K562 (cell line): ENCODE data around the gene INSL3.

ENCODE experiments used
- NFRKB ChIP-seq: fragments of 450-650 bp; IDR thresholded peaks from 2 replicates; pipeline ENCODE4 v1.6.1; 2016; ENCODE audit warnings: low read depth
- TF ChIP-seq, protein P1 (sequence below), 3 experiments: IDR thresholded peaks in 2 of 3; conservative IDR thresholded peaks in 1 of 3; 2 replicates each; pipeline ENCODE4 v1.5.1; 2011 to 2012; ENCODE audit warnings: low read length in 3 of 3, mild to moderate bottlenecking in 3 of 3, control low read depth in 2 of 3, improper control_type of control experiment in 1 of 3, inconsistent platforms in 1 of 3, low read depth in 1 of 3, mixed read lengths in 1 of 3, moderate library complexity in 1 of 3; ENCODE audit not compliant: insufficient read depth in 2 of 3
- TF ChIP-seq, protein P2 (sequence below): fragments of 250-450 bp; sonication (Bioruptor Pico); IDR thresholded peaks from 2 replicates; pipeline ENCODE4 v1.9.0; 2021; ENCODE audit warnings: mild to moderate bottlenecking, inconsistent platforms

DNA sequence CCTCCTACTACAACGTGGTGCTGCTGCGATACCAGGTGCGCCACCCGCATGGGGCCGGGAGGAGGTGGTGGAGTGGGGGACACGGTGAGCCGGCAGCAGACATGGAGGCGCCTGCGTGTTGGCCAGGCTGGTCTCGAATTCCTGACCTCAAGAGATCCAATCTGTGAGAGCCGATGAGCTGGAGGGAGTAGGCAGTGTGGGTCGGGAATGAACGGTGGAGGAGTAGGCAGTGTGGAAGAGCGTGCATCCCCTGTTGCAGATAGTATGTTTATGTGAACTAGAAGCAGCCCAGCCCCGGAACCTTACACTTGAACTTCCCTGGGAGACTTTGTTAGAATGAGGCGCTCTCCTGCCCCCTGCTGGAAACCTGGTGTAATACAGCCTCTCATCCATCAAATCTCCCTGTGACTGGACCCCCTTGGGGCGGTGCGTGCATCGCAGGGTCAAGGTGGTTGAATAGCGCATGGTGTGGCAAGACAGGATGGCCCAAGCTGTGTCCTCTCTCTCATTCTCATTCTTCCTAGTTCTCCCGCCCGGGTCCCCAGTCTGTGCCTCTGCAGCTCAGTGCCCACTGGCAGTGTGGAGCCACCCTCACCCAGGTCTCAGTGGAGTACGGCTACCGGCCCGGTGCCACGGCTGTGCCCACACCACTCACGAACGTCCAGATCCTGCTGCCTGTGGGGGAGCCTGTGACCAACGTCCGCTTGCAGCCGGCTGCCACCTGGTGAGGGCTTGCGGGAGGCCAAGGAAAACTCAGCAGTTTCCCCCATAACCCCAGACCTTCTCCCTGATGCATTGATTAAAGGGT lies 36.9 kb downstream of the INSL3 start:
- TF ChIP-seq, protein P1, sequence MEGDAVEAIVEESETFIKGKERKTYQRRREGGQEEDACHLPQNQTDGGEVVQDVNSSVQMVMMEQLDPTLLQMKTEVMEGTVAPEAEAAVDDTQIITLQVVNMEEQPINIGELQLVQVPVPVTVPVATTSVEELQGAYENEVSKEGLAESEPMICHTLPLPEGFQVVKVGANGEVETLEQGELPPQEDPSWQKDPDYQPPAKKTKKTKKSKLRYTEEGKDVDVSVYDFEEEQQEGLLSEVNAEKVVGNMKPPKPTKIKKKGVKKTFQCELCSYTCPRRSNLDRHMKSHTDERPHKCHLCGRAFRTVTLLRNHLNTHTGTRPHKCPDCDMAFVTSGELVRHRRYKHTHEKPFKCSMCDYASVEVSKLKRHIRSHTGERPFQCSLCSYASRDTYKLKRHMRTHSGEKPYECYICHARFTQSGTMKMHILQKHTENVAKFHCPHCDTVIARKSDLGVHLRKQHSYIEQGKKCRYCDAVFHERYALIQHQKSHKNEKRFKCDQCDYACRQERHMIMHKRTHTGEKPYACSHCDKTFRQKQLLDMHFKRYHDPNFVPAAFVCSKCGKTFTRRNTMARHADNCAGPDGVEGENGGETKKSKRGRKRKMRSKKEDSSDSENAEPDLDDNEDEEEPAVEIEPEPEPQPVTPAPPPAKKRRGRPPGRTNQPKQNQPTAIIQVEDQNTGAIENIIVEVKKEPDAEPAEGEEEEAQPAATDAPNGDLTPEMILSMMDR (IDR thresholded peaks at IDR 0.05 in 2 of 3, conservative IDR thresholded peaks at IDR 0.05 in 1 of 3; ENCODE audit: insufficient read depth in 2 of 3, low read depth in 1 of 3, low read length in 3 of 3) = peak; percentile 80 to 87 (median 86)
- TF ChIP-seq, protein P2, sequence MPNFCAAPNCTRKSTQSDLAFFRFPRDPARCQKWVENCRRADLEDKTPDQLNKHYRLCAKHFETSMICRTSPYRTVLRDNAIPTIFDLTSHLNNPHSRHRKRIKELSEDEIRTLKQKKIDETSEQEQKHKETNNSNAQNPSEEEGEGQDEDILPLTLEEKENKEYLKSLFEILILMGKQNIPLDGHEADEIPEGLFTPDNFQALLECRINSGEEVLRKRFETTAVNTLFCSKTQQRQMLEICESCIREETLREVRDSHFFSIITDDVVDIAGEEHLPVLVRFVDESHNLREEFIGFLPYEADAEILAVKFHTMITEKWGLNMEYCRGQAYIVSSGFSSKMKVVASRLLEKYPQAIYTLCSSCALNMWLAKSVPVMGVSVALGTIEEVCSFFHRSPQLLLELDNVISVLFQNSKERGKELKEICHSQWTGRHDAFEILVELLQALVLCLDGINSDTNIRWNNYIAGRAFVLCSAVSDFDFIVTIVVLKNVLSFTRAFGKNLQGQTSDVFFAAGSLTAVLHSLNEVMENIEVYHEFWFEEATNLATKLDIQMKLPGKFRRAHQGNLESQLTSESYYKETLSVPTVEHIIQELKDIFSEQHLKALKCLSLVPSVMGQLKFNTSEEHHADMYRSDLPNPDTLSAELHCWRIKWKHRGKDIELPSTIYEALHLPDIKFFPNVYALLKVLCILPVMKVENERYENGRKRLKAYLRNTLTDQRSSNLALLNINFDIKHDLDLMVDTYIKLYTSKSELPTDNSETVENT = no peak
- no peak for TF ChIP-seq NFRKB
